ENCODE results near the gene JAKMIP1. TPM values are rescaled to one million over a fixed set of nuclear protein-coding genes. Genes with fewer than 3 reads are reported as not detected.

Gene JAKMIP1
- polyA plus RNA-seq, 3 donors from 2014 or later = 1.2 to 7.9 (median 6.5) TPM

- Mint-ChIP-seq H3K27ac (no peak overlapping the region), H3K9me3 (no peaks in the 10 kb centered on the region), H3K4me1 (no peaks in the 10 kb centered on the region), H3K36me3 (peaks cover 0 to 3% (median 3%) of the 10 kb centered on the region in 3 donors), H3K4me3 (no peak overlapping the region), H3K27me3 (ENCODE audit: low read depth in 3 of 3) (peaks cover 3 to 5% (median 3%) of the 10 kb centered on the region in 3 donors)
- no peak for DNase-seq
These were observed 167.8 kb downstream of the JAKMIP1 start for GRCh38 chr4:6032249-6033244.

GRCh38 chr4:6031846-6032245 lies 168.5 kb downstream of the JAKMIP1 start:
- H3K4me3 Mint-ChIP-seq = no peak overlapping the region
- no peak overlapping the region for H3K27ac Mint-ChIP-seq

GRCh38 chr4:6030679-6031078 lies 169.7 kb downstream of the JAKMIP1 start:
- Mint-ChIP-seq H3K27me3 (ENCODE audit: low read depth in 3 of 3) (peaks cover 3 to 5% (median 3%) of the 10 kb centered on the region in 3 donors), H3K36me3 (peaks cover 0 to 3% (median 3%) of the 10 kb centered on the region in 3 donors), H3K9me3 (no peaks in the 10 kb centered on the region), H3K4me1 (no peaks in the 10 kb centered on the region), H3K27ac (no peak overlapping the region), H3K4me3 (no peak overlapping the region)
- no peak for DNase-seq

More at GRCh38 chr4:6031846-6032245, 168.5 kb downstream of the JAKMIP1 start:
- Mint-ChIP-seq H3K36me3 (peaks cover 0 to 3% (median 3%) of the 10 kb centered on the region in 3 donors), H3K4me1 (no peaks in the 10 kb centered on the region), H3K27me3 (ENCODE audit: low read depth in 3 of 3) (peaks cover 3 to 5% (median 3%) of the 10 kb centered on the region in 3 donors), H3K9me3 (no peaks in the 10 kb centered on the region)
- DNase-seq = no peak

GRCh38 chr4:6029254-6029653 lies 171.1 kb downstream of the JAKMIP1 start:
- Mint-ChIP-seq H3K9me3 (no peaks in the 10 kb centered on the region), H3K27ac (no peak overlapping the region), H3K36me3 (peaks cover 0 to 3% (median 3%) of the 10 kb centered on the region in 3 donors), H3K4me3 (no peak overlapping the region), H3K27me3 (ENCODE audit: low read depth in 3 of 3) (peaks cover 0 to 5% (median 3%) of the 10 kb centered on the region in 3 donors), H3K4me1 (no peaks in the 10 kb centered on the region)
- no peak for DNase-seq

GRCh38 chr4:6028168-6028567 lies 172.2 kb downstream of the JAKMIP1 start:
- H3K27ac Mint-ChIP-seq = no peak overlapping the region
- peaks cover 3 to 5% (median 3%) of the 10 kb centered on the region in 3 donors for H3K27me3 Mint-ChIP-seq (ENCODE audit: low read depth in 3 of 3)
- H3K36me3 Mint-ChIP-seq = peaks cover 0 to 5% (median 1%) of the 10 kb centered on the region in 3 donors
- H3K4me1 Mint-ChIP-seq = no peaks in the 10 kb centered on the region
- DNase-seq = no peak
- H3K4me3 Mint-ChIP-seq = no peak overlapping the region
- H3K9me3 Mint-ChIP-seq = no peaks in the 10 kb centered on the region

- Mint-ChIP-seq H3K36me3 (peaks cover 0 to 5% (median 0%) of the 10 kb centered on the region in 3 donors), H3K27ac (no peak overlapping the region), H3K9me3 (no peaks in the 10 kb centered on the region), H3K4me3 (no peak overlapping the region), H3K4me1 (no peaks in the 10 kb centered on the region), H3K27me3 (ENCODE audit: low read depth in 3 of 3) (peaks cover 3% of the 10 kb centered on the region in 3 donors)
- no peak for DNase-seq
These were observed 173.0 kb downstream of the JAKMIP1 start for GRCh38 chr4:6027392-6027791.

GRCh38 chr4:6024313-6024960 lies 175.9 kb downstream of the JAKMIP1 start:
- Mint-ChIP-seq H3K4me1 (no peaks in the 10 kb centered on the region), H3K27ac (no peak overlapping the region), H3K36me3 (peaks cover 0 to 5% (median 0%) of the 10 kb centered on the region in 3 donors), H3K4me3 (no peak overlapping the region), H3K9me3 (no peaks in the 10 kb centered on the region), H3K27me3 (ENCODE audit: low read depth in 3 of 3) (peaks cover 3% of the 10 kb centered on the region in 3 donors)
- no peak for DNase-seq

- Mint-ChIP-seq H3K27me3 (ENCODE audit: low read depth in 3 of 3) (peaks cover 0 to 3% (median 3%) of the 10 kb centered on the region in 3 donors), H3K4me3 (no peak overlapping the region), H3K36me3 (peaks cover 0 to 3% (median 0%) of the 10 kb centered on the region in 3 donors), H3K9me3 (no peaks in the 10 kb centered on the region), H3K4me1 (no peaks in the 10 kb centered on the region), H3K27ac (peak overlapping the region in 1 of 6 donors; percentile 55)
- DNase-seq = no peak
These were observed 176.6 kb downstream of the JAKMIP1 start for GRCh38 chr4:6023731-6024130.

- no peak for DNase-seq
- H3K36me3 Mint-ChIP-seq = peaks cover 0 to 3% (median 0%) of the 10 kb centered on the region in 3 donors
- H3K9me3 Mint-ChIP-seq = no peaks in the 10 kb centered on the region
- H3K4me1 Mint-ChIP-seq = no peaks in the 10 kb centered on the region
- no peak overlapping the region for H3K4me3 Mint-ChIP-seq
- peaks cover 0 to 3% (median 0%) of the 10 kb centered on the region in 3 donors for H3K27me3 Mint-ChIP-seq (ENCODE audit: low read depth in 3 of 3)
- H3K27ac Mint-ChIP-seq = no peak overlapping the region
These were observed 177.6 kb downstream of the JAKMIP1 start for GRCh38 chr4:6022607-6023288.

GRCh38 chr4:6021831-6022606 lies 178.3 kb downstream of the JAKMIP1 start:
- Mint-ChIP-seq H3K4me3 (no peak overlapping the region), H3K4me1 (no peaks in the 10 kb centered on the region), H3K9me3 (no peaks in the 10 kb centered on the region), H3K36me3 (peaks cover 0 to 3% (median 0%) of the 10 kb centered on the region in 3 donors), H3K27me3 (ENCODE audit: low read depth in 3 of 3) (peaks cover 0 to 3% (median 0%) of the 10 kb centered on the region in 3 donors), H3K27ac (no peak overlapping the region)
- DNase-seq = no peak

- Mint-ChIP-seq H3K27me3 (ENCODE audit: low read depth in 3 of 3) (peaks cover 0 to 3% (median 2%) of the 10 kb centered on the region in 3 donors), H3K9me3 (no peaks in the 10 kb centered on the region), H3K27ac (no peak overlapping the region), H3K4me1 (no peaks in the 10 kb centered on the region), H3K4me3 (no peak overlapping the region), H3K36me3 (peaks cover 0 to 3% (median 0%) of the 10 kb centered on the region in 3 donors)
- no peak for DNase-seq
These were observed 179.7 kb downstream of the JAKMIP1 start for GRCh38 chr4:6020613-6021012.

GRCh38 chr4:6019316-6020263 lies 180.8 kb downstream of the JAKMIP1 start:
- peaks cover 0 to 3% (median 2%) of the 10 kb centered on the region in 3 donors for H3K27me3 Mint-ChIP-seq (ENCODE audit: low read depth in 3 of 3)
- H3K4me1 Mint-ChIP-seq = no peaks in the 10 kb centered on the region

More at GRCh38 chr4:6019316-6020263, 180.8 kb downstream of the JAKMIP1 start:
- H3K36me3 Mint-ChIP-seq = peaks cover 0 to 3% (median 0%) of the 10 kb centered on the region in 3 donors
- peak in 2 of 3 donors; percentile 8 to 28 for DNase-seq
- H3K9me3 Mint-ChIP-seq = no peaks in the 10 kb centered on the region
- H3K4me3 Mint-ChIP-seq = no peak overlapping the region
- no peak overlapping the region for H3K27ac Mint-ChIP-seq
